ENCODE results near the gene C5.
"Not testable (repeated sequence)": the region's sequence is repeated elsewhere in the genome, so short reads cannot be mapped to it uniquely, and the experiment has no call there.

DNA sequence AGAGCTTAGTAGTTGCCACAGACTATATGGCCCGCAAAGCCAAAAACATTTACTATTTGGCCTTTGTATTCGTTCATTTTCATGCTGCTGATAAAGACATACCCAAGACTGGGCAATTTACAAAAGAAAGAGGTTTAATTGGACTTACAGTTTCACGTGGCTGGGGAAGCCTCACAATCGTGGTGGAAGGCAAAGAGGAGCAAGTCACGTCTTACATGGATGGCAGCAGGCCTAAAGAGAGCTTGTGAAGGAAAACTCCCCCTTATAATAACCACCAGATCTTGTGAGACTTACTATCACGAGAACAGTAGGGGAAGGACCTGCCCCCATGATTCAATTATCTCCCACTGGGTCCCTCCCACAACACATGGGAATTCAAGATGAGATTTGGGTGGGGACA is 40.7 kb upstream of the C5 start:
- TF ChIP-seq CTCF (conservative IDR thresholded peaks at IDR 0.05; ENCODE audit: low read length); EZH2phosphoT487 (IDR thresholded peaks at IDR 0.05; ENCODE audit: borderline replicate concordance, low read depth, low read length): not testable (repeated sequence)
